ENCODE data around the gene HEPHL1.

DNA sequence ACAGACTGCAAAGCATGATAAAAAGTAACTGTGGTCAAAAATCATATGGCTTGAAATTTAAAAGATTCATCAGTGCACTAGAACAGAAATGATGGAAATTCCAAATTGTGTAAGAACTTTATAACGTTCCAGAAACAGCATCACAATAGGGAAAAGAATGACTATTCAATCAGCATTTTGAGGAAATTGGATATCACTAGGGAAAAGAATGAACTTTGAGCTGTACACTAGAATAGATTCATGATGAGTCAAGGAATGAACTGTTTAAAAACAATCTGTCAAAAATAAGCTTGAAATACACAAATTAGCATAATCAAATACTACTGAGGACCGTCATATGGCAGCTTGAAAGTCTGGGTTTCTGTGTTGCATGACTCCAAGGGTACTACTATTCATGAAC lies 20.5 kb upstream of the HEPHL1 start:
- TF ChIP-seq, protein P1, sequence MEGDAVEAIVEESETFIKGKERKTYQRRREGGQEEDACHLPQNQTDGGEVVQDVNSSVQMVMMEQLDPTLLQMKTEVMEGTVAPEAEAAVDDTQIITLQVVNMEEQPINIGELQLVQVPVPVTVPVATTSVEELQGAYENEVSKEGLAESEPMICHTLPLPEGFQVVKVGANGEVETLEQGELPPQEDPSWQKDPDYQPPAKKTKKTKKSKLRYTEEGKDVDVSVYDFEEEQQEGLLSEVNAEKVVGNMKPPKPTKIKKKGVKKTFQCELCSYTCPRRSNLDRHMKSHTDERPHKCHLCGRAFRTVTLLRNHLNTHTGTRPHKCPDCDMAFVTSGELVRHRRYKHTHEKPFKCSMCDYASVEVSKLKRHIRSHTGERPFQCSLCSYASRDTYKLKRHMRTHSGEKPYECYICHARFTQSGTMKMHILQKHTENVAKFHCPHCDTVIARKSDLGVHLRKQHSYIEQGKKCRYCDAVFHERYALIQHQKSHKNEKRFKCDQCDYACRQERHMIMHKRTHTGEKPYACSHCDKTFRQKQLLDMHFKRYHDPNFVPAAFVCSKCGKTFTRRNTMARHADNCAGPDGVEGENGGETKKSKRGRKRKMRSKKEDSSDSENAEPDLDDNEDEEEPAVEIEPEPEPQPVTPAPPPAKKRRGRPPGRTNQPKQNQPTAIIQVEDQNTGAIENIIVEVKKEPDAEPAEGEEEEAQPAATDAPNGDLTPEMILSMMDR (IDR thresholded peaks at IDR 0.05) = no peak
- no peak for TF ChIP-seq POLR2A (IDR thresholded peaks at IDR 0.05)
